ENCODE measurements around the gene RCC2.
A peak's percentile ranks its signal among the peaks of the same experiment; 100 is the strongest.

RCC2 gene

GRCh38 chr1:17433261-17433660 is 6.2 kb downstream of the RCC2 start:
- Histone ChIP-seq H3K27ac (ENCODE audit: low read depth, low read length) (no peak overlapping the region), H3K9me3 (ENCODE audit: low read length) (no peaks in the 10 kb centered on the region), H3K4me1 (ENCODE audit: insufficient read depth, low read length) (peaks cover 13% of the 10 kb centered on the region), H3K4me3 (ENCODE audit: low read depth in 1 of 2, low read length in 2 of 2) (no peak overlapping the region), H3K9ac (ENCODE audit: low read length) (no peak overlapping the region), H3K27me3 (ENCODE audit: control insufficient read depth in 1 of 2, insufficient read depth in 2 of 2, low read length in 2 of 2) (no peaks in the 10 kb centered on the region), H3K36me3 (ENCODE audit: insufficient read depth, low read length) (peaks cover 15% of the 10 kb centered on the region)

- H3K4me1 ChIP-seq (ENCODE audit: insufficient read depth, low read length), result peaks cover 13% of the 10 kb centered on the region
- H3K4me3 ChIP-seq (ENCODE audit: low read depth in 1 of 2, low read length in 2 of 2), result no peak overlapping the region
- peaks cover 24% of the 10 kb centered on the region for H3K36me3 ChIP-seq (ENCODE audit: insufficient read depth, low read length)
- no peaks in the 10 kb centered on the region for H3K27me3 ChIP-seq (ENCODE audit: control insufficient read depth in 1 of 2, insufficient read depth in 2 of 2, low read length in 2 of 2)
- H3K9ac ChIP-seq (ENCODE audit: low read length), result no peak overlapping the region
- H3K27ac ChIP-seq (ENCODE audit: low read depth, low read length), result no peak overlapping the region
- H3K9me3 ChIP-seq (ENCODE audit: low read length), result no peaks in the 10 kb centered on the region
Observed at GRCh38 chr1:17432412-17432811, 7.1 kb downstream of the RCC2 start.

- H3K27ac ChIP-seq (ENCODE audit: low read depth, low read length), result no peak overlapping the region
- no peak overlapping the region for H3K9ac ChIP-seq (ENCODE audit: low read length)
- H3K27me3 ChIP-seq (ENCODE audit: control insufficient read depth in 1 of 2, insufficient read depth in 2 of 2, low read length in 2 of 2), result no peaks in the 10 kb centered on the region
- H3K36me3 ChIP-seq (ENCODE audit: insufficient read depth, low read length), result peaks cover 50% of the 10 kb centered on the region
- no peaks in the 10 kb centered on the region for H3K9me3 ChIP-seq (ENCODE audit: low read length)
- H3K4me1 ChIP-seq (ENCODE audit: insufficient read depth, low read length), result peaks cover 10% of the 10 kb centered on the region
- H3K4me3 ChIP-seq (ENCODE audit: low read depth in 1 of 2, low read length in 2 of 2), result no peak overlapping the region
Observed at GRCh38 chr1:17429183-17429582, 10.3 kb downstream of the RCC2 start.

- Histone ChIP-seq H3K27ac (ENCODE audit: low read depth, low read length) (no peak overlapping the region), H3K4me3 (ENCODE audit: low read depth in 1 of 2, low read length in 2 of 2) (no peak overlapping the region), H3K9ac (ENCODE audit: low read length) (no peak overlapping the region), H3K27me3 (ENCODE audit: control insufficient read depth in 1 of 2, insufficient read depth in 2 of 2, low read length in 2 of 2) (no peaks in the 10 kb centered on the region), H3K4me1 (ENCODE audit: insufficient read depth, low read length) (peaks cover 21% of the 10 kb centered on the region), H3K9me3 (ENCODE audit: low read length) (no peaks in the 10 kb centered on the region), H3K36me3 (ENCODE audit: insufficient read depth, low read length) (peaks cover 43% of the 10 kb centered on the region)
Observed at GRCh38 chr1:17427696-17428660, 11.5 kb downstream of the RCC2 start.

GRCh38 chr1:17425806-17426600 is 13.5 kb downstream of the RCC2 start:
- Histone ChIP-seq H3K9me3 (ENCODE audit: low read length) (no peaks in the 10 kb centered on the region), H3K4me3 (ENCODE audit: low read depth in 1 of 2, low read length in 2 of 2) (no peak overlapping the region), H3K4me1 (ENCODE audit: insufficient read depth, low read length) (peaks cover 24% of the 10 kb centered on the region), H3K9ac (ENCODE audit: low read length) (no peak overlapping the region), H3K27me3 (ENCODE audit: control insufficient read depth in 1 of 2, insufficient read depth in 2 of 2, low read length in 2 of 2) (no peaks in the 10 kb centered on the region), H3K27ac (ENCODE audit: low read depth, low read length) (no peak overlapping the region), H3K36me3 (ENCODE audit: insufficient read depth, low read length) (peaks cover 49% of the 10 kb centered on the region)

GRCh38 chr1:17423781-17424245 is 15.7 kb downstream of the RCC2 start:
- no peak overlapping the region for H3K4me3 ChIP-seq (ENCODE audit: low read depth in 1 of 2, low read length in 2 of 2)
- H3K36me3 ChIP-seq (ENCODE audit: insufficient read depth, low read length), result peaks cover 46% of the 10 kb centered on the region
- peaks cover 28% of the 10 kb centered on the region for H3K4me1 ChIP-seq (ENCODE audit: insufficient read depth, low read length)
- peak overlapping the region; percentile 81 for H3K27ac ChIP-seq (ENCODE audit: low read depth, low read length)
- H3K27me3 ChIP-seq (ENCODE audit: control insufficient read depth in 1 of 2, insufficient read depth in 2 of 2, low read length in 2 of 2), result no peaks in the 10 kb centered on the region
- peak overlapping the region; percentile 47 for H3K9ac ChIP-seq (ENCODE audit: low read length)
- no peaks in the 10 kb centered on the region for H3K9me3 ChIP-seq (ENCODE audit: low read length)

- Histone ChIP-seq H3K9ac (ENCODE audit: low read length) (no peak overlapping the region), H3K9me3 (ENCODE audit: low read length) (no peaks in the 10 kb centered on the region), H3K4me1 (ENCODE audit: insufficient read depth, low read length) (peaks cover 28% of the 10 kb centered on the region), H3K4me3 (ENCODE audit: low read depth in 1 of 2, low read length in 2 of 2) (no peak overlapping the region), H3K27me3 (ENCODE audit: control insufficient read depth in 1 of 2, insufficient read depth in 2 of 2, low read length in 2 of 2) (no peaks in the 10 kb centered on the region), H3K27ac (ENCODE audit: low read depth, low read length) (no peak overlapping the region), H3K36me3 (ENCODE audit: insufficient read depth, low read length) (peaks cover 39% of the 10 kb centered on the region)
Observed at GRCh38 chr1:17422461-17422860, 17.0 kb downstream of the RCC2 start.

GRCh38 chr1:17420391-17420918 is 19.0 kb downstream of the RCC2 start:
- Histone ChIP-seq H3K9me3 (ENCODE audit: low read length) (no peaks in the 10 kb centered on the region), H3K27me3 (ENCODE audit: control insufficient read depth in 1 of 2, insufficient read depth in 2 of 2, low read length in 2 of 2) (no peaks in the 10 kb centered on the region), H3K36me3 (ENCODE audit: insufficient read depth, low read length) (peaks cover 36% of the 10 kb centered on the region), H3K27ac (ENCODE audit: low read depth, low read length) (no peak overlapping the region), H3K4me1 (ENCODE audit: insufficient read depth, low read length) (peaks cover 28% of the 10 kb centered on the region), H3K9ac (ENCODE audit: low read length) (no peak overlapping the region), H3K4me3 (ENCODE audit: low read depth in 1 of 2, low read length in 2 of 2) (no peak overlapping the region)

GRCh38 chr1:17419626-17420328 is 19.7 kb downstream of the RCC2 start:
- Histone ChIP-seq H3K36me3 (ENCODE audit: insufficient read depth, low read length) (peaks cover 34% of the 10 kb centered on the region), H3K9me3 (ENCODE audit: low read length) (no peaks in the 10 kb centered on the region), H3K27ac (ENCODE audit: low read depth, low read length) (no peak overlapping the region), H3K27me3 (ENCODE audit: control insufficient read depth in 1 of 2, insufficient read depth in 2 of 2, low read length in 2 of 2) (no peaks in the 10 kb centered on the region), H3K9ac (ENCODE audit: low read length) (no peak overlapping the region), H3K4me1 (ENCODE audit: insufficient read depth, low read length) (peaks cover 24% of the 10 kb centered on the region), H3K4me3 (ENCODE audit: low read depth in 1 of 2, low read length in 2 of 2) (no peak overlapping the region)

GRCh38 chr1:17416389-17416788 is 23.1 kb downstream of the RCC2 start:
- no peaks in the 10 kb centered on the region for H3K27me3 ChIP-seq (ENCODE audit: control insufficient read depth in 1 of 2, insufficient read depth in 2 of 2, low read length in 2 of 2)
- no peak overlapping the region for H3K9ac ChIP-seq (ENCODE audit: low read length)
- peaks cover 52% of the 10 kb centered on the region for H3K36me3 ChIP-seq (ENCODE audit: insufficient read depth, low read length)
- H3K4me3 ChIP-seq (ENCODE audit: low read depth in 1 of 2, low read length in 2 of 2), result no peak overlapping the region
- peaks cover 5% of the 10 kb centered on the region for H3K4me1 ChIP-seq (ENCODE audit: insufficient read depth, low read length)
- H3K27ac ChIP-seq (ENCODE audit: low read depth, low read length), result no peak overlapping the region
- no peaks in the 10 kb centered on the region for H3K9me3 ChIP-seq (ENCODE audit: low read length)

GRCh38 chr1:17414022-17414421 is 25.5 kb downstream of the RCC2 start:
- peaks cover 70% of the 10 kb centered on the region for H3K36me3 ChIP-seq (ENCODE audit: insufficient read depth, low read length)

More at GRCh38 chr1:17414022-17414421, 25.5 kb downstream of the RCC2 start:
- no peak overlapping the region for H3K27ac ChIP-seq (ENCODE audit: low read depth, low read length)
- H3K9ac ChIP-seq (ENCODE audit: low read length), result no peak overlapping the region
- H3K4me1 ChIP-seq (ENCODE audit: insufficient read depth, low read length), result no peaks in the 10 kb centered on the region
- H3K27me3 ChIP-seq (ENCODE audit: control insufficient read depth in 1 of 2, insufficient read depth in 2 of 2, low read length in 2 of 2), result no peaks in the 10 kb centered on the region
- H3K4me3 ChIP-seq (ENCODE audit: low read depth in 1 of 2, low read length in 2 of 2), result no peak overlapping the region
- no peaks in the 10 kb centered on the region for H3K9me3 ChIP-seq (ENCODE audit: low read length)
